Measurements from ENCODE around the gene DHH. TPM values are rescaled to one million over a fixed set of nuclear protein-coding genes. Genes with fewer than 3 reads are reported as not detected.

The DHH gene
- total RNA-seq, 4 donors from 2014 or later, result 0.19 to 2.5 TPM; not detected in 2

DNA sequence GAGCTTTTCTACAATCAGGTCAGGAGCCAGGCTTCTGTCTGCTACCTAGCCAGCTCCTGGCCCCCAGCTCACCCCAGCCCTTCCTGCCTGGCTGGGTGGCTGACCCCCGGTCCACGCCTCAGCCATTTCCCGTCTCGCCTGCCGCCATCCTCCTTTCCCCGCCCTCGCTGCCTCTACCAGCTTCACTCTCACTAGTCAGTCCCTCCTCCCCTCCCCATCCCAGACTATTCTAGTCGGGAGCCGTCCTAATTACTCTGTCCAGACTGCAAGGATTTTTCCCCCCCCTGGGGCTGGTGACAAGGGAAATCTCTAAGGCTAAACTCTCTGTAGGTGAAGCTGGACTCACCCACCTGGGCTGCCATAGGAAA is 825 bp downstream of the DHH start:
- TF ChIP-seq POLR2A (IDR thresholded peaks at IDR 0.05) (no peak), CTCF (IDR thresholded peaks at IDR 0.05) (no peak)
- H3K4me3 ChIP-seq, result peak overlapping the region in 2 of 4 donors; percentile 22 to 23
- H3K9me3 ChIP-seq, result no peaks in the 10 kb centered on the region
- peaks cover 0 to 19% (median 0%) of the 10 kb centered on the region in 3 donors for H3K36me3 ChIP-seq
- DNase-seq, result no peak
- no peak overlapping the region for H3K27ac ChIP-seq
- peaks cover 0 to 49% of the 10 kb centered on the region in 2 donors for H3K27me3 ChIP-seq
- H3K4me1 ChIP-seq, result peaks cover 0 to 42% (median 19%) of the 10 kb centered on the region in 4 donors

- Histone ChIP-seq H3K27me3 (peaks cover 0 to 49% of the 10 kb centered on the region in 2 donors), H3K36me3 (peaks cover 0 to 14% (median 0%) of the 10 kb centered on the region in 3 donors), H3K27ac (no peak overlapping the region), H3K9me3 (no peaks in the 10 kb centered on the region), H3K4me3 (no peak overlapping the region), H3K4me1 (peaks cover 0 to 50% (median 19%) of the 10 kb centered on the region in 4 donors)
- no peak for TF ChIP-seq CTCF (IDR thresholded peaks at IDR 0.05)
- no peak for TF ChIP-seq POLR2A (IDR thresholded peaks at IDR 0.05)
- no peak for DNase-seq
These were observed 1.7 kb downstream of the DHH start for GRCh38 chr12:49092816-49093406.

- Histone ChIP-seq H3K27ac (no peak overlapping the region), H3K36me3 (peaks cover 0 to 7% (median 0%) of the 10 kb centered on the region in 3 donors), H3K4me1 (peaks cover 0 to 53% (median 19%) of the 10 kb centered on the region in 4 donors), H3K9me3 (no peaks in the 10 kb centered on the region), H3K27me3 (peaks cover 0 to 49% of the 10 kb centered on the region in 2 donors), H3K4me3 (peak overlapping the region in 2 of 4 donors; percentile 11 to 23)
- TF ChIP-seq CTCF (IDR thresholded peaks at IDR 0.05) (peak in 3 of 6 experiments; percentile 3 to 23 (median 22)), POLR2A (IDR thresholded peaks at IDR 0.05) (no peak)
- peak in 2 of 3 donors; percentile 44 to 71 for DNase-seq
These were observed 2.4 kb downstream of the DHH start for GRCh38 chr12:49092086-49092815.

DNA sequence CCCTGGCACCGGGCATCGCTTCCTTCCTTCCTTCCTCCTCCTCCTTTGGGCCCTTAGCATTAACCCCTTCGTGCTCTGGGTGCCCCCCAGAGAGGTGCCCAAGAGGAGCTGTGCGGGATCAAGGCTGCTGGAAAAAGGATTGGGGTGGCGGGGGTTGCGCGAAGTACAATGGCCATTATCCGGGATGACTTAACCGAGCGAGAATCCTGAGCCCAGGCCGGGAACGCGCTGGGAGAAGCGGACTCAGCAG is 2.8 kb downstream of the DHH start:
- Histone ChIP-seq H3K4me3 (peak overlapping the region in 1 of 4 donors; percentile 23), H3K27me3 (peaks cover 0 to 49% of the 10 kb centered on the region in 2 donors)

More for the DNA sequence above, 2.8 kb downstream of the DHH start:
- no peak for DNase-seq
- Histone ChIP-seq H3K36me3 (peaks cover 0 to 2% (median 0%) of the 10 kb centered on the region in 3 donors), H3K27ac (no peak overlapping the region), H3K4me1 (peaks cover 0 to 53% (median 19%) of the 10 kb centered on the region in 4 donors), H3K9me3 (no peaks in the 10 kb centered on the region)
- TF ChIP-seq CTCF (IDR thresholded peaks at IDR 0.05) (no peak), POLR2A (IDR thresholded peaks at IDR 0.05) (no peak)
